Measurements from ENCODE around the gene BAIAP2L2.

DNA sequence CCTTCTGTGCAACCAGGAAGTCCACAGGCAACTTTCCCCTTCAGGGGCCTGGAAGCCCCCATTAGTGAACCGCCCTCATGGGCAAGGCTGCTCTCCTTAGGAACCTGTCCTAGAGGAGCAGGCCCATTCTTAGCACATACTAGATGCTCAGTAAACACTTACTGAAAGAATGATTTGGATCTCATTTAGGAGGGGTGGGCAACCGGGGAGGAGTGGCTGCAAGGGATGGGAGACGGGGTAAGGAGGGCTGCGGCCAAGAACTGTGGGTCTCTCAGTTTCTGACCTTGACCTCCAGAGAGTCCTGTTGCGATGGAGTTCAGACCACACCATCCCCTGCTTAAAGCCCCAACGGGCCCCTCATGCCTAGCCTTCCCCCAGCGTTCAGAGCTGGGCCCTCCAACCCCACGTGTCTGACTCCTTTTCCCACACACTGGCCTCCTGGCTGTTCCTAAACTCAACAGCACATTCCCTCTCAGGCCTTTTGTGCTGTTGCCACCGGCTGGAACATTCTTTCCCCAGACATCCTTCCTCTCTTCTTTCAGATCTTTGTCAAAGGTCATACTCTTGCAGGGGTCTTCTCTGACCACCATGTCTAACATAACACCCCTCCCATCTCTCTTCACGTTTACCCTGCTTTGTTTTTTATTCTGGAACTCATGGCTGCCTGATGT, 74.0 kb downstream of the BAIAP2L2 start:
- TF ChIP-seq, protein P1, sequence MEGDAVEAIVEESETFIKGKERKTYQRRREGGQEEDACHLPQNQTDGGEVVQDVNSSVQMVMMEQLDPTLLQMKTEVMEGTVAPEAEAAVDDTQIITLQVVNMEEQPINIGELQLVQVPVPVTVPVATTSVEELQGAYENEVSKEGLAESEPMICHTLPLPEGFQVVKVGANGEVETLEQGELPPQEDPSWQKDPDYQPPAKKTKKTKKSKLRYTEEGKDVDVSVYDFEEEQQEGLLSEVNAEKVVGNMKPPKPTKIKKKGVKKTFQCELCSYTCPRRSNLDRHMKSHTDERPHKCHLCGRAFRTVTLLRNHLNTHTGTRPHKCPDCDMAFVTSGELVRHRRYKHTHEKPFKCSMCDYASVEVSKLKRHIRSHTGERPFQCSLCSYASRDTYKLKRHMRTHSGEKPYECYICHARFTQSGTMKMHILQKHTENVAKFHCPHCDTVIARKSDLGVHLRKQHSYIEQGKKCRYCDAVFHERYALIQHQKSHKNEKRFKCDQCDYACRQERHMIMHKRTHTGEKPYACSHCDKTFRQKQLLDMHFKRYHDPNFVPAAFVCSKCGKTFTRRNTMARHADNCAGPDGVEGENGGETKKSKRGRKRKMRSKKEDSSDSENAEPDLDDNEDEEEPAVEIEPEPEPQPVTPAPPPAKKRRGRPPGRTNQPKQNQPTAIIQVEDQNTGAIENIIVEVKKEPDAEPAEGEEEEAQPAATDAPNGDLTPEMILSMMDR (IDR thresholded peaks at IDR 0.05): no peak
- TF ChIP-seq POLR2A (IDR thresholded peaks at IDR 0.05): no peak

All from uterus (tissue), 2 donors.